Epidermal melanocyte (primary cell): ENCODE data around the gene SMAD2.

Source experiments
- DNase-seq: peaks from one replicate; pipeline ENCODE4 v3.0.0; 2011; ENCODE audit warnings: low spot score; ENCODE audit not compliant: insufficient read length

SMAD2 gene

DNA sequence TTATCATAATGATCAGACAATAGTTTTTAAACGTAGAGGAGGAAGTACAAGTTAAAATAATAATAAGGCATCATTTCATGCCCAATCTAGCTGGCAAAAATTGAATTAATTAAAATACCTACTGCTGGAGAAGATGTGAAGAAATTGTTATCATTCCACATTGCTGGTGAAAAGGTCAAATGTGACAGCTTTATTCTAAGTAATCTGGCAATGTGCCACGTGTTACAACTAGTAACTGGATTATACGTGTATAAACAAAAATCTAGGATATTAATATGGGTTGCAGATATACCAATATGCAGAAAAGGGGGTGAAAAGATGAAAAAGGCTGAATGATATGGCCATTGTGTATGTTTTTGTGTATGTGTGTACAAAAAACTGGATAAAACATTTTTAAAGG lies 32.4 kb downstream of the SMAD2 start:
- DNase-seq, result no peak

DNA sequence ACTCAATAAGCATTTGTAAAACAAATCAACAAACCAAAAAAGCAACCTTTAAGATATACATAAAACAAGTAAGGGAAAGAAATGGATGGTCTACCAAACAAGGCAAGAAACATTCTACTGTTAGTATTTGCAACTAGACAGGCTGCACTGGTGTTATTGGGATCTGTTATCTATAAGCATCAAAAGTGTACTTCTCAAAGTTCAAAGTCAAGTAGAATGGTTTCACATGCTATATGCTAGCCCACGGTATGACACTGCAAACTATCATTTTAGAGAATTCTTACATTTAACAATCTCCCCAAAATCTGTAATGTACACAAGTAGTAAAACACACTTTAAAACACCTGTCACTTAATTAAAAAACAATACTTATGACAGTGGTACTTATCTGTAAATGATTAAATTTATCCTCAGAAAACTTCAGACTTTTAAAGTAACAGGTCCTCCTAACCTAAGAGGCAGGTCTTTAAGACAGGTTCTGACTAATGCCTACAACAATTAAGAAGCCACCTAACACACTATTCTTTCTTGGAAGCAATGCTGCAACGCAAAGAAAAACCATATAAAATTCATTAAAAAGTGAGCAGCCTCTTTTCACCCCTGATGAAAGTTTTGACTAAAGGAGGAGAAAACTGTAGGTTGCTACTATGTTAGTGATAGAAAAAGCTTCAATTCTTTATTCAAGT lies 34.8 kb downstream of the SMAD2 start:
- DNase-seq, result no peak

DNA sequence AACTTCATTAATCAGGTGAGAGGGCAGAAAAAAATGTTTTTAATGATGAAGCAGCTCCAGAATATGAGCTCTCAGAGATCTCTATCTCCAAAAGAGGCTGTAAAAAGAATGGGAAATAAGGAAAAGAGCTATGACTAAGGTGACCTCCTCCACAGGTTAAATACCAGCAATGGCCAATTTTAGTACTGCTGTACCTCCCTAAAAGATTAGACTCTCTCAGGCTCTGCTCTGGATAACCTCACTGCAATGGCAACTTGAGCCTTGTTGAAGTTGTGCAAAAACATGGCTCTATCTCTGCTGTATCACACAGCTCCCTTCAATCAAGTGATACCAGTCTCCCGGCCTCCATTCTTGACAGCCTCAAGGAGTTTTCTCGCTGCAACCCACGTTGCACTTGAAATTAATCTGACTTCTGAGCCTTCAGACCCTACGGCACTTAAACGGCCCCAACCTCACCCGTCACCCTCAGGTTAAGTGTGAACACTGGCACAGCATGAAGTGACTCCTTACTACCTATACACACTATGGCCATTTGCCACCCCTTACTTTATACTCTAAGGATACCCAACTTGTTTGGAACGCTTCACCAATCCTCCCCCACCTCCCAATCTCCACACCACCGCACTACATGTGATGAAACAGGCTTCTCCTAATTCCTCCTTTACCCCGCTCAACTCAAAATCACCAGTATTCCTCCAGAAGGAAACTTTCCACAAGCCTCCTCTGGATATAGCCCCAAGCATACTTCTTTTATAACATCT lies 36.3 kb downstream of the SMAD2 start:
- DNase-seq, result no peak

DNA sequence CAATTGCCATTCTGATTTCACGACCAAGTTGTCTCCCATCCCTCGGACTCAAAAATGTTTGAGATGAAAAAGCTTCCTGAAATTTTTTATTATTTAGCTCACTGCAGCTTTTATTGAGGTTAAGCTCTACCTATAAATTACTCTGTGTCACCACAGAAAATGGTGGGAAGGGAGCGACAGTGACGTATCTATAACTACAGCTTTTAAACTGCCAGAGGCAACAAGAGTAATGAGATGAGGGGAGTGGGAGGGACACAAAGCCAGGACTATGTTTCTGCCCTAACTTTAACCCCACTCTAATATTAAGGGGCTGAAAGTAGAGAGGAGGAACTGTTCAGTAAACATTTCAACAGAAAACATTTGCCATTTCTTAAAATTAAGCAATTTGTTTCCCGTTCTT lies 37.4 kb downstream of the SMAD2 start:
- DNase-seq, result no peak

DNA sequence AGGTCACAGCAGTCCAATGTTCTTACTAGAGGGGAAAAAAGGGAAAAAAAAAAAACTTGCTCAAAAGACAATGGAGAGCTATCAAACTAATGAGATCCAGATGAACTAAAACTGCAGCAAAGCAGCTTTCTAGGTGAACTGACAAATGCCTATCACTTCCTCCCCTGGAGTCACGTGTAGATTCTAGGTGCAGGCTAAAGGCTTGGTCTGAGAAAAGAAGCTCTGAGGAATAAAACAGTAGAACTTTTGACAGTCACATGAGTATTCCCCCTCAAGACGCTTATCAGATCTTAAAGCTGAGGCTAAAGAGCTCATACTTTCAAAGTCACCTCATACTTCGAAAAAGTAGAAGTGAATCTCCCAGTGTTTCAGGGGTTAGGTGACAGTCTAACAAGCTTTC lies 42.3 kb downstream of the SMAD2 start:
- DNase-seq, result no peak

DNA sequence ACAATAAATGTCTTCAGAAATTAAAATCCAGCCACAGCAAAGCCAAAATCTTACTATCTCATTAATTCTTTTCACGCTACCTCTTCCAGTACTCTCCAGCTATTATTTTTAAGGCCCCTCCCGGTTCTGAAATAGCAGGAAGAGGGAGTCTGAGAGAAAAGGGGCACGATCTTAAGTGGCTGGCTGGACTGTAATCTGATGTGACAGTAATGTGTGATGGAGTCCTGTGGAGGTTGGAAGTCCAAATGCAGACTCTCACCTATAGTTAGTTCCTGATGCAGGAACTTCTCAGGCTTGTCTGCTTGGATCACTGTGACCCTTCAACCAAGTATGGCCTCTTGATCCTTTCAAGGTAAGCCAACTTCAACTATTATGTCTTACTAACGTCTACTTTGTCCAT lies 43.2 kb downstream of the SMAD2 start:
- no peak for DNase-seq

DNA sequence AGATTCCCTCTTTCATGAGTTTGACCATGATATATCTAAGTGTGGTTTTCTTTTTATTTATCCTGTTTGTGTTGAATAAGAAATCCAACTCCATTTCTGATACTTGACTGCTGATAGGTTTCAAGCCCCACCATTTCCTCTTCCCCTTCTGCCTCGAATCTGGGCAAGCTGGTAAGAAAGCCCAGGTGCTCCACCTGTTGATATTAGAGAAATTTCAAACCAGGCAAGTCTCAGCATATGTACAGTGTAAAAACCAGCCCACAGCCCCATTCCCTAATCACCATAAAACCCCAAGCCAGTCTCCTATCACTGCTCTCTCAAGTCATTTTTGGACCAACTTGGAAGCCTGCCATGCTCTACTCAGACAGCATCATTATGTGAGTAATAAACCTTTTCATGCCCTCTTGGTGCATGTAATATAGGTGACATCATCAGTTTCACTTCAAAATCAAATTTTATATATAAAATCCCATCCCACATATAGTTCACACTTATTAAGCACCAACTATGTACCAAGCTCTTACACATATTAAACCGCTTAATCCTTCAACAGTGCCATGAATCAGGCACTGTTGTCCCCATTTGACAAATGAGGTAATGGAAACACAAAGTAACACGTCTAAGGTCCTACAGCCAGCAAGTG lies 46.6 kb downstream of the SMAD2 start:
- DNase-seq, result no peak

DNA sequence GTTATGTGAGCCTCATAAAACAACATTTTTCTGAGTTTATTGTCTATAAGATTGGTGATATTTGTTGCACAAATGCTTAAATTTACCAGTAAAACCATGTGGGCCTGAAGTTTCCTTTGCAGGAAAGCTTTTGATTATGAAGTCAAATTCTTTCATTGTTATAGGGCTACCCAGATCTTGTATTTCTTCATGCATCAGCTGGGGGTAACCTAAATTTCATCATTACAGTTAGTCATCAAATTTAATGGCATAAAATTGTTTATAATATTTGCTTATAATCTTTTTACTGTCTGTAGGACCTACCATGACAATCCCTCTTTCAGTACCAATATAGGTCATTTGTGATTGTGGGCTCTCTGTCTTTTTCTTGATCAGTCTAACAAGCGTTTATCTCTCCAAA lies 47.8 kb downstream of the SMAD2 start:
- DNase-seq, result no peak

DNA sequence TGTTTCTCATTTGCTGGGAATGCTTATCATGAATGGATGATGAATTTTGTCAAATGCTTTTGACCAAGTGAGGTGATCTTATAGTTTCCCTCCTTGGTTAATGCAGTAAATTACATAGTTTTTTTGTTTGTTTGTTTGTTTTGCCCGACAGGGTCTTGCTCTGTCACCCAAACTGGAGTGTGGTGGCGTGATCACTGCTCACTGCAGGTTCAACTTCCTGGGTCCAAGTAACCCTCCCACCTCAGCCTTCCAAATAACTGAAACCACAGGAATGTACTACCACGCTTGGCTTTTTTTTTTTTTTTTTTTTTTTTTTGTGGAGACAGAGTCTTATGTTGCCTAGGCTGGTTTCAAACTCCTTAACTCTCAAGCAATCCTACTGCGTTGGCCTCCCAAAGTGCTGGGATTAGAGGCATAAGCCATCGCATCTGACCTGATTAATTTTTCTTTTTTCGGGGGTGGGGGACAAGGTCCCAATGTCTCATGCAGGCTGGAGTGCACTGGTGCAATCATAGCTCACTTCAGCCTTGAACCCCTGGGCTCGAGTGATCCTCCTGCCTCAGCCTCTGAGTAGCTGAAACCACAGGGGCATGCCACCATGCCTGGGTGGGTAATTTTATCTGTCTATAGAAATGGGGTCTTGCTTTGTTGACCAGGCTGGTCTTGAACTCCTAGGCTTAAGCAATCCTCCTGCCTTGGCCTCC lies 48.6 kb downstream of the SMAD2 start:
- no peak for DNase-seq

DNA sequence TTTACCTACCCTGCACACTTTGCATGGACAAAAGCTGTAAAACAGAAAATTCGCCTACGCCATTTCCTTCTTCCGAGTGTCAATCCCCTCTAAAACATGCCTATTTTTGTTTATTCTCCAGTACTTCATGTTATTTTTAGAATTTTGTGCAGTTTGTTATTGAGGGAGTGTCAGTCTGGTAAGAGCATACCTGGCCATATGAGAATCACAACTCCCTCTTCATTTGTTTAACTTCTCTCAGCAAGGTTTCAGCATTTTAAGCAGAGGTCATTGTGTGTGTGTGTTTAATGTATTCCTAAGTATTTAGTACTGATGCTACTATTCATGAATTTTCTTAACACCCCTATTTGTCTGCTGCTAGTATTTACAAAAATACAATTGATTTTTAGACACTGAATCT lies 49.4 kb downstream of the SMAD2 start:
- DNase-seq, result no peak

DNA sequence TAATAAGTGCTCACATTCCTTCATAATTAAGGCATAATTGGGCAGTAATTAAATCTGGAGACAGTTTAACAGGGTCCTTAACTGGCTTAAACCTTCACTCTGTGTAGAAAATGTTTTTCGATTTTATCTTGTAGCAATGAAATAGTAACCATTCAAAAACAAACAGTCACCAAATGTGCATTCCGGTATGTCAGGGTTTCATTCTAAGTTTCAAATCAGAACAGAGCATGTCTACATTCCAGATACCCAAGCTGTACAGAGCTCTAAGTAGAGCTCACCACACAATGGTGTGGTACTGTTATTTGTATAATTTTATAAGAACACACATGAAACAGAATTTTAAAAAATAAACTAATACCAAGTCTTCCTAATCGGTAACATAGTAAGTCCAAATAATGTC lies 52.6 kb downstream of the SMAD2 start:
- no peak for DNase-seq

DNA sequence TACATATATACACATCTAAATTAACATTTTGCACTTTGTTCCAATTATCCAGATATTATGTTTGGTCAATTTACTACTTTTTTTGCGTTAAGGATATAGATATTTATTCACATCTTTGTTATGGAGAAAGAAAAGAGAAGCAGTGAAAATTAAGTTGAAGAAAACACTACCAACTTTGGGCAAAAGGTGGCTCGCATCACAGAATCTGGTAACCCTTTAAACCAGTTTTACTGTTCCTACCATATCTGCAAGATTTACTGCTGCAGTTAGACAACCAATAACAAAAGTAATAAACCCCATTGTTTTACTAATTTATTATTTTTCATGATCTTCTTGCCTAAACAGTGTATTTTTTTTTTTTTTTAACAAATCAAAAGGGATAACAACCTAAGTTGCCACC lies 53.6 kb downstream of the SMAD2 start:
- DNase-seq, result no peak

DNA sequence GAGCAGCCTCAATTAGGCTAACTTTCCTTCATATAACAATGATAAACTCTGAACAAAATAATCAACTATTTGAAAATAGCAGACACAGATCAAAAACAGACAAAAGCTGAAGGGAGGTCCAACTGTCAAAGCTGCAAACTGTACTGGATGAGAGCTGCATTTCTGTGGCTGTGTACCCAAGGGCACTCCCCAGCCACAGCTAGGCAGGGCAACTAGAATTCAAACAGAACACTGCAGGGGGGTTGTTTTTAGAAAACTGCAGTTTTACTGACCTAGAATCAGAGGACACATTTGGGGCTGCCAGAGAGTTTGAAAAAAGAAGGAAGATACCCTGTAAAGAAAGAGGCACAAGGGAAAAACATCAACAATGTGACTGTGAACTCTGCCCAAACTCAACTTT lies 56.8 kb downstream of the SMAD2 start:
- no peak for DNase-seq

DNA sequence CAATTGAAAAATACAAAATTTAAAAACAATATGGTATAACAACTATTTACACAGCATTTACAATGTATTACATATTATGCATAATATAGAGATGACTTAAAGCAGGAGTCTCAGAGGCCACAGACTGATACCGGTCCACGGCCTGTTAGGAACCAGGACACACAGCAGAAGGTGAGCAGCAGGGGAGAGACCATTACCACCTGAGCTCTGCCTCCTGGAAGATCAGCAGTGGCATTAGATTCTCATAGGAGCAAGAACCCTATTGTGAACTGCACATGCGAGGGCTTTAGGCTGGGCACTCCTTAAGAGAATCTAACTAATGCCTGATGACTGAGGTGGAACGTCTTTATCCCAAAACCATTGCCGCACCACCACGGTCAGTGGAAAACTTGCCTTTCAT lies 58.0 kb downstream of the SMAD2 start:
- no peak for DNase-seq

DNA sequence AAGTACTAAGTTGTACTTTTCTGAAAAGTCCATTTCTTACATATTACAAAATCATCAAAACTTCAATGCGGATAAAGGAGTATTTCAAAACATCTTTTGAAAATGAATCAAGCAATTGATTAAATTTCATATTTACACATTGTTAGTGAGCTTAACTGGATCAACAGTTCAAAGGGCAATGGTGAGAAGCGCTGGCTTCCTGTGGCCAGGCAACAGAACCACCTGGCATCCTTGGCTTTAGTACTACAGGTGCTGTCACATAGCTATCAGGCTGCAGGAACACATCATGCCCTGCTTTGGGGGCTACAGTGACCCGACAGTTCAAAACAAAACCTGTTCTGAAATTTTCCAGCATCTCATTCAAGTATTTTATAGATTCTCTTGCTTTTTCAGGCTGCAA lies 59.2 kb downstream of the SMAD2 start:
- DNase-seq, result no peak

DNA sequence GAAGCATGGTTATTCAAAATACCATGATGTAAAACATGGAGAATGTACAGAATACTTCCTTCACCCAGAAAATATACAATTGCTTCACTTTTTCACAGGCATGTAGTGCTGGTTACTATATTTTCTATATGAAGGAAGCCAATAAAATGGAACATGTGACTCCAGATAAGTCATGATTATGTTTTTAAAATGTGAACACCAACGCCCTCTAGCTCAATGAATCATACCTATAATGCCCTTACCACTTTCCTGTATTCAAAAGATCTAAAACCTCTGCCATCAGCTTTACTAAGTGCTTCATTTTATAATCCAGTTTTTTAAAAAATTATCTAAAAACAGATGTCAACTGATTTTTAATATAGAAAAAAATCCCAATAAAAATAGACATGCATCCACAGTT lies 59.9 kb downstream of the SMAD2 start:
- DNase-seq, result no peak

DNA sequence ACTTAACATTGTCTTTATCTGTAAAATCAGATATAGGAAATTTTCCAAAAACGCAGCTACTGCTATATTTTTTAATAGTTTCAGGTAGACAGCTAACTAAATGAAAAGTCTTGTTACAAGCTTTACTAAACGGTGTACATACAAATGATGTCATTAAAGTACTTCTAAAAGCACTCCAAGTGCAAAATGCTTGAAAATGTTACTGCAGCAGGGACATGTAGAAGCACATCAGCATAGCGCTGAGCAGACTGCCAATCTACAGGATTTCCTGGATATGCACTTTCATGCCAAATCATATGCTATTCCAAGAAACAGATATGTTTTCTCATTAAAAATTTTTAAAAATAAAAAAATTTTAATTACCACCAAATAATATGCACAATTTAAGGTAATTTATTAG lies 61.7 kb downstream of the SMAD2 start:
- DNase-seq, result no peak

DNA sequence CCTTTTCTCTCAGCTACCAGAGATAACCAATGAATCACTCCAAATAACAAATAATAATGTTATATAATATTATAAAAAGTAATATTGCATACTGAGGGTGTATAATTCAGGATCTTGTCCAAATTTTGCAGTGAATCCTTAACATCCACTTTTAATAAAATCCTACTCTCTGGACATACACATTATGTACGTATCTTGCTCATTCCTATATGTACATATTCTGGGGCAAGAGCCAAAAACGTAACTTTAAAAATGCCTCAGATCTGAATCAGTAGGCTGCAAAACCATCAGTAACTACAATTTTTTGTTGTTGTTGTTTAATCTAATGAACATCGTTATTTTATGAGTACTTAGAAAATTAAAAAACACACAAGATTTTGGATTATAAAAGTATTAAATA lies 65.3 kb downstream of the SMAD2 start:
- DNase-seq, result no peak

DNA sequence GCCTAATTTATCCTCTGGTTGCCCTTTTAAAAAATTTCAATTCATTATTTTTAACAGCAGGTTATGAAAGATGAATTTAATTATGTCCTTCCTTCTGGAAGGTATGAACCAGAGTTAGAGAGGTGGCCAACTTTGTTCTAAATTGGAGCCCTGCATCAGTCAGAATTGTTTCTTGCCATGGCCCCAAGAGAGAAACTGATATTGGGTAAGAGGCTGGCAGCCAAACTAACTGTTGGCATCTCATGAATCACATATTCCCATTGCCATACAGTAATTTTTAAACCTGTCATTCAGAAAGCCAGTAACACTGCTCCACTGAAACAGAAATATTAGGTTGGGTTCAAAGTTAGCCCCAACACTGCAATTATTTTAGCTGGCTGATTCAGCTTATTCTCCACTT lies 67.4 kb downstream of the SMAD2 start:
- no peak for DNase-seq

DNA sequence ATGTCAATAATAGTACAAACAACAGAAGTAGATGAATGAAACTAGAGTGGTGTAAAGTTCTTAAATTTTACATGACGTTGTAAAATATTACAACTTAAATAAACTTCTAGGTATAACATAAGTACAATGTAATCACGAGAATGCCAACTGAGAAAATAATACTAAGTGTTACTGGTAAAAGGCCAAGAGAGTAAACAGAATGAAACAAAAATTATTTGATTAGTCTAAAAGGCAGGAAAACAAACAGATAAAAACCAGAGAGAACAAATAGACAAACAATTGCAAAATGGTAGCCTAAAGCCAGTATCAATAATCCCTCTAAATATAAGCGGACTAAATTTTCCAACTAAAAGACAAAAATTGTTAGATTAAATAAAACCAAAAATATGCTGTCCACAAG lies 71.9 kb downstream of the SMAD2 start:
- no peak for DNase-seq

DNA sequence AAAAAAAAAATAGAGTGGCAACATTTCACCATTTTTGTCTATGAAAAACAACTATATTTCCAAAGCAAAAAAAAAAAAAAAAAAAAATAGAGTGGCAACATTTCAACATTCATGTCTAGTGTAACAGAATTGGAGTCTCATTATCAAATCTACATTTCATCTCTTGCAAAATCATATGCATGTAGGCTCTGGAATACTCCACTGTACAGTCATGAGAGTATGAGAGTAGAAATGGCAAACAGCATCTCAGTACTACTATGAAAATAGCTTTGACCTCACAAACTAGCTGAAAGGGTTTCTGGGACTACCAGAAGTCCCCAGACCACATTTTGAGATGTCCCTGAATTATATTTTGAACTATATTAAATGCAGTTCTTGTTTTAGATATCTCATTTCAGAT lies 82.8 kb downstream of the SMAD2 start:
- no peak for DNase-seq

DNA sequence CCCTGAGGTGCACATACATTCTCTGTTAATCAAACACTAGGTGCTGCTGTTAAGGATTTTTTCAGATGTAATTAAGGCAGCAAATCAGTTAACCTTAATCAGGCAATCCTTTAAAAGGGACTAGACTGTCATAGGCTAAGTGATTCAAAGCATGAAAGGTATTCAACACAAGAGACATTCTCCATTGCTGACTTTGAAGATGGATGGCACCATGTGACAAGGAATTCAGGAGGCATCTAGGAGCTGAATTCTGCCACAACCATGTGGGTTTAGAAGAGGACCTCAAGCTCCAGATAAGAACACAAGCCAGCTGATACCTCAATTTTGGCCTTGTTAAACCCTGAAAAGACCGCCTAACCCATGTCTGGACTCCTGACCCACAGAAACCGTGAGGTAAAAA lies 84.0 kb downstream of the SMAD2 start:
- no peak for DNase-seq
